ENCODE data around the gene FERMT3.

Gene FERMT3

GRCh38 chr11:64266339-64266738 lies 59.8 kb downstream of the FERMT3 start:
- H3K4me1 ChIP-seq (ENCODE audit: control insufficient read depth, insufficient read depth, low read length, unreplicated experiment) = peaks cover 29% of the 10 kb centered on the region
- no peak overlapping the region for H3K4me3 ChIP-seq (ENCODE audit: low read depth, low read length)
- H2AFZ ChIP-seq (ENCODE audit: low read length, unreplicated experiment) = no peak overlapping the region
- no peaks in the 10 kb centered on the region for H3K27me3 ChIP-seq (ENCODE audit: insufficient read depth, low read length)
- no peaks in the 10 kb centered on the region for H3K79me2 ChIP-seq (ENCODE audit: control insufficient read depth, insufficient read depth, low read length, unreplicated experiment)
- peaks cover 8% of the 10 kb centered on the region; the same call in 1 of the 2 replicates for H3K36me3 ChIP-seq (ENCODE audit: insufficient read depth, low read length)
- H3K27ac ChIP-seq (ENCODE audit: low read depth, low read length) = no peak overlapping the region

GRCh38 chr11:64267207-64267945 lies 60.9 kb downstream of the FERMT3 start:
- Histone ChIP-seq H3K27ac (ENCODE audit: low read depth, low read length) (no peak overlapping the region), H3K4me3 (ENCODE audit: low read depth, low read length) (no peak overlapping the region), H3K4me1 (ENCODE audit: control insufficient read depth, insufficient read depth, low read length, unreplicated experiment) (peaks cover 33% of the 10 kb centered on the region), H3K27me3 (ENCODE audit: insufficient read depth, low read length) (no peaks in the 10 kb centered on the region), H2AFZ (ENCODE audit: low read length, unreplicated experiment) (no peak overlapping the region), H3K36me3 (ENCODE audit: insufficient read depth, low read length) (no peaks in the 10 kb centered on the region; the same call in 1 of the 2 replicates), H3K79me2 (ENCODE audit: control insufficient read depth, insufficient read depth, low read length, unreplicated experiment) (peaks cover 4% of the 10 kb centered on the region)

GRCh38 chr11:64268025-64268892 lies 61.7 kb downstream of the FERMT3 start:
- H3K4me3 ChIP-seq (ENCODE audit: low read depth, low read length) = peak overlapping the region; percentile 86
- no peaks in the 10 kb centered on the region for H3K36me3 ChIP-seq (ENCODE audit: insufficient read depth, low read length)
- H3K27ac ChIP-seq (ENCODE audit: low read depth, low read length) = peak overlapping the region; percentile 91
- H3K27me3 ChIP-seq (ENCODE audit: insufficient read depth, low read length) = no peaks in the 10 kb centered on the region
- peaks cover 6% of the 10 kb centered on the region for H3K79me2 ChIP-seq (ENCODE audit: control insufficient read depth, insufficient read depth, low read length, unreplicated experiment)
- H3K4me1 ChIP-seq (ENCODE audit: control insufficient read depth, insufficient read depth, low read length, unreplicated experiment) = peaks cover 26% of the 10 kb centered on the region
- H2AFZ ChIP-seq (ENCODE audit: low read length, unreplicated experiment) = no peak overlapping the region

- Histone ChIP-seq H3K27me3 (ENCODE audit: insufficient read depth, low read length) (no peaks in the 10 kb centered on the region), H3K79me2 (ENCODE audit: control insufficient read depth, insufficient read depth, low read length, unreplicated experiment) (peaks cover 6% of the 10 kb centered on the region), H3K27ac (ENCODE audit: low read depth, low read length) (peak overlapping the region; percentile 91), H3K4me3 (ENCODE audit: low read depth, low read length) (peak overlapping the region; percentile 86), H3K4me1 (ENCODE audit: control insufficient read depth, insufficient read depth, low read length, unreplicated experiment) (peaks cover 23% of the 10 kb centered on the region), H2AFZ (ENCODE audit: low read length, unreplicated experiment) (peak overlapping the region; percentile 51), H3K36me3 (ENCODE audit: insufficient read depth, low read length) (no peaks in the 10 kb centered on the region)
Measured at GRCh38 chr11:64268893-64269539, 62.5 kb downstream of the FERMT3 start.

- H2AFZ ChIP-seq (ENCODE audit: low read length, unreplicated experiment) = peak overlapping the region; percentile 51
- H3K36me3 ChIP-seq (ENCODE audit: insufficient read depth, low read length) = no peaks in the 10 kb centered on the region
- H3K27me3 ChIP-seq (ENCODE audit: insufficient read depth, low read length) = no peaks in the 10 kb centered on the region
- H3K4me1 ChIP-seq (ENCODE audit: control insufficient read depth, insufficient read depth, low read length, unreplicated experiment) = peaks cover 23% of the 10 kb centered on the region
- H3K79me2 ChIP-seq (ENCODE audit: control insufficient read depth, insufficient read depth, low read length, unreplicated experiment) = peaks cover 6% of the 10 kb centered on the region
- peak overlapping the region; percentile 86 for H3K4me3 ChIP-seq (ENCODE audit: low read depth, low read length)
- H3K27ac ChIP-seq (ENCODE audit: low read depth, low read length) = peak overlapping the region; percentile 91
Measured at GRCh38 chr11:64269540-64270220, 63.2 kb downstream of the FERMT3 start.
